LNCAP (cell line): ENCODE data around the gene P2RY4.

Experiments
- TF ChIP-seq, protein P1 (sequence below): fragments of 450-650 bp; IDR thresholded peaks from 2 replicates; pipeline ENCODE4 v1.5.1; 2017; ENCODE audit warnings: mild to moderate bottlenecking

The P2RY4 gene

DNA sequence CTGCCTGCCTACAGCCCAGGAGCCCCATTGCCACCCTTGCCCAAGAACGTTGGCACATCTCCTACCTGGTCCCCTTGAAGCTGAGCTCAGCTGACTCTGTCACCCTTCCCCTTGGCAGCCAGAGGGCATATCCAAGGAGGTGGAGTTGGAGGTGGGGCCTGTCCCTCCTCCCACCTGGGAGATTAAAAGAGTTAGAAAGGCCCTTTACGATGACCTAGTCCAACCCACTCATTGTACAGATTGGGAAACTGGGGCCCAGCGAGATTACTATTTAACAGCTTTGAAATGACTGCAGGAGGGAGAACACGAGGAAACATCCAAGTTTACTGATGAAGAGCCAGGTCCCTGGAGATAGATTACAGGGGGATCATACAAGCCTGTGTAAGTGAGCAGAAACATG is at the start of gene P2RY4:
Gene P2RY4, minus strand, starts transcription at position 101 of the 400 bp plus-strand sequence. CDS start 580 bp downstream, outside the sequence.
- TF ChIP-seq, protein P1, sequence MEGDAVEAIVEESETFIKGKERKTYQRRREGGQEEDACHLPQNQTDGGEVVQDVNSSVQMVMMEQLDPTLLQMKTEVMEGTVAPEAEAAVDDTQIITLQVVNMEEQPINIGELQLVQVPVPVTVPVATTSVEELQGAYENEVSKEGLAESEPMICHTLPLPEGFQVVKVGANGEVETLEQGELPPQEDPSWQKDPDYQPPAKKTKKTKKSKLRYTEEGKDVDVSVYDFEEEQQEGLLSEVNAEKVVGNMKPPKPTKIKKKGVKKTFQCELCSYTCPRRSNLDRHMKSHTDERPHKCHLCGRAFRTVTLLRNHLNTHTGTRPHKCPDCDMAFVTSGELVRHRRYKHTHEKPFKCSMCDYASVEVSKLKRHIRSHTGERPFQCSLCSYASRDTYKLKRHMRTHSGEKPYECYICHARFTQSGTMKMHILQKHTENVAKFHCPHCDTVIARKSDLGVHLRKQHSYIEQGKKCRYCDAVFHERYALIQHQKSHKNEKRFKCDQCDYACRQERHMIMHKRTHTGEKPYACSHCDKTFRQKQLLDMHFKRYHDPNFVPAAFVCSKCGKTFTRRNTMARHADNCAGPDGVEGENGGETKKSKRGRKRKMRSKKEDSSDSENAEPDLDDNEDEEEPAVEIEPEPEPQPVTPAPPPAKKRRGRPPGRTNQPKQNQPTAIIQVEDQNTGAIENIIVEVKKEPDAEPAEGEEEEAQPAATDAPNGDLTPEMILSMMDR, result no peak

DNA sequence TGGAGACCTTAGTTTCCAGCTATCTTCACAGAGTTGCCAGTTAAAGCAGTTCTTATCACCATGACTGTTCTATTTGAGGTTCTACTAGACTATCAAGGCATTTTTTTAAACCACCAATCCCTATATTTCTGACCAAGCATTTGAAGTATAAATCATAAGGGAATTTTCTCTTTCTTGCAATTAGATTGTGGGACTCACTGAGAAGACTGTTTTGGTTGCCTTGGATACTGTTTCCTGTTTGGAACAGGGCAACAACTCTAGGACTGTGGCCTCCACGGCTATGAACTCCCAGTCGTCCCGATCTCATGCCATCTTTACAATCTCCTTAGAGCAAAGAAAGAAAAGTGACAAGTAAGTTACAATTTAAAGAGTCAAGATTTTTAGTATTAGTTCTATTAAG is 41.7 kb upstream of the P2RY4 start:
- TF ChIP-seq, protein P1, result no peak

DNA sequence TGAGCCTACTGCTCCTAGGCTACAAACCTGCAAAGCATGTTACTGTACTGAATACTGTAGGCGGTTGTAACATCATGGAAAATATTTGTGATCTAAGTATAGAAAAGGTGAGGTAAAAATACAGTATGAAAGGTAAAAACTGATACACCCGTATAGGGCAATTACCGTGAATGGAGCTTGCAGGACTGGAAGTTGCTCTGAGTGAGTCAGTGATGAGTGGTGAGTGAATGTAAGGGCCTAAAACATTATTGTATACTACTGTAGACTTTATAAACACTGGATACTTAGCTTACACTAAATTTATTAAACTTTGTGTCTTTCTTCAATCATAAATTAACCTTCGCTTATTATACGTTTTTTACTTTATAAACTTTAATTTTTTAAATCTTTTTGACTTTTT is 33.6 kb upstream of the P2RY4 start:
- TF ChIP-seq, protein P1, result no peak

DNA sequence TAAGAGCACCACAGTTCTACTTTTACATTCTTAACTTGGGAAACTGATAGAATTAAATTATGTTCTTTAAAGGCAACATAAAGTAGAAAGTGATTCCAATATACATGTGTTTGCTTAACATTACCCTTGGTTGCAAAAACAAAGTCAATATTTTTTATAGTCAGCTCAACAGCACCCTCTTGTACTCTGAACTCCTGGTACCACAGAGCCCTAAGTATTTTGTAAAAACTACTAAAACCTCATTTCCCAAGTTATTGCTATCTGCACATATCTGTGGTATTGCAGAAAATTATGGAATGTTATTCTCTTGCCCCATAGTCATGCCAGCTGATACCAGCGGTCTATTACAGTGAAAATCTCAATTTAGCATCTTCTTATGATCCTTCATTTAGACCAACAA is 32.8 kb upstream of the P2RY4 start:
- TF ChIP-seq, protein P1, result no peak

DNA sequence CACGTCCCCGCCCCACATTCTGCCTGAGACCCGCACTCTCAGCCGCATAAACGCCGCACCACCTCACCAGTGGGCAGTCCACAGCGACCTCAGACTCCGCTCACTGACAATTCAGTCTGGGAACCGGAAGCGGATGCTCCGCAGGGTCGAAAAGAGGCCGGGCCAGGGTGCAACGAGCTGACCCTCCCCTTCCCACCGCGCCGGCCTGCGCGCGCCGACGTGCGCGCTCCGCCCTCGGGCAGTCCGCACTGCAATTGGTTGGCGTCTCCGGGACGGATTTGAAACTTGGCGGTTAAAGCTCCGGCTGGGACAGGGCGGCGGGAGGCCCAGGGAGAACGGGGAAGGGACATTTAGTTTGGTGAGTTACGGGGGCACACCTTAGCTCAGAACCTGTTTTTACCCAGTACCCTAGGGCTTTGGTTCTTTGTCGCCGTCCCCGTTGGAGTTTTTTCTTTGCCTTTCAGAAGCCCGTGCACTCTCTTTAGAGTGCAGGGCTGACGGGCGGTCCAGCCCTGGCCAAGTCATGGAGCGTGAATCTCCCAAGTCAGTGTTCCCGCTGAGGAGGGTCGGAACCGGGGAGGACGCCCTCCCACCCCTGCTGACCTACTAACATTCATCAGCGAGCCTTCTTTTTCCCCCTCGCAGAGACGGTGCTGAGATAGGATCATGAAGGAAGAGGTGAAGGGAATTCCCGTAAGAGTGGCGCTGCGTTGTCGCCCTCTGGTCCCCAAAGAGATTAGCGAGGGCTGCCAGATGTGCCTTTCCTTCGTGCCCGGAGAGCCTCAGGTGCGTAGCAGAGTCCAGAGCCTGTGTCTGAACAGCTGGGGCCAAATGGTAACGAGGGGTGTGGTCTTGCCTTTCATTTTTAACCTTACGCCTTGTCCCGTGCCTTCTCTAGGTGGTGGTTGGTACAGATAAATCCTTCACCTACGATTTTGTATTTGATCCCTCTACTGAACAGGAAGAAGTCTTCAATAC is 30.1 kb upstream of the P2RY4 start, which contains the start of the genes KIF4A and PDZD11:
Gene KIF4A, plus strand, starts transcription at position 312 of the 978 bp plus-strand sequence. Its CDS starts 355 bp downstream, at position 667.
Gene PDZD11, minus strand, starts transcription at position 135 of the 978 bp plus-strand sequence. CDS start 586 bp downstream, outside the sequence.
- TF ChIP-seq, protein P1, result no peak

DNA sequence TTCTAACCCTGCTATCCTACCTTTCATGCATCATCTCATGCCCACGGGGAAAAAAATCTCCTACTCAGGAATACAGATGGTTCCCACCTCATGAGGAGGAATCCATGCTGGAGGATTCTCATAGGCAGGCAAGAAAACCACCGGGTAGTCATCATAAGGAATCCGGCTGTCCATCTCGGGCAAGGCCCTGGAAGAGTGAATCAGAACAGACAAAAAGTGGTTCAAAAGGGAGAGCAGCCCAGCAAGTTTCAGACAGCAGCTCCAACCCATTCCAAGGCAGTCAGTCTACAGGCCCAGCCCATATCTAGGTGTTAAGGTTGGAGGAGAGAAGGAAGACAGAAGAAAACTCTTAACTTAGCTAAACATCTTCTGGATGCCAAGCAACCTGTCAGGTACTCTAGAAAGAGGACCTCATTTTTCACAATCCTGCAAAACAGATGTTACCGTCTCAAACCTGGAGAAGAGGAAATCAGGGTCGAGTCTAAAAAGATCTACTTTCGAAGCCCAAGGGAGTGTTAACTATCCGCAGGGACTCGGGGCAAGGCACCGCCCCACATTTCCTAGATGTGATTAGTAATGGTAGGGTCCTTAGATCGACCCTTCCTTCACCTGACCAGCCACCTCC is 29.3 kb upstream of the P2RY4 start:
- TF ChIP-seq, protein P1, result no peak

DNA sequence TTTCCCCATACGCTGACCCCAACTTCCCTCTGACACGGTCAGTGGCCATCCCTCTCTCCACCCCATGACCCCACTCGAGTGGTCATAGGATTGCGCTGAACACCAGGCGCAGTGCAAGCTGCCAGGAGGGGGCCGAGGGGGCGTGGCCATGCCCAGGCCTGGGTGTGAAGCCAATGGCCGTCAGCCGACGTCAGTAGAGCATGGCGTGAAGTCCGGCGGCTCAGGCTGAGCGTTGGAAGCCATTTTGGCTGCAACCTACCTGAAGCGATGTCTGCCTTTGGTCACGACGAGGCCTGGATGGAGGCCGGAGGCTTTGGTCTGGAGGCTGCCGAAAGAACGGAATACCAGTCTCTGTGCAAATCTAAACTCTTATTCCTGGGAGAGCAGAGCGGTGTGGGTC is 21.9 kb upstream of the P2RY4 start, which contains the start of gene RAB41:
Gene RAB41, plus strand, starts transcription at position 222 of the 400 bp plus-strand sequence. Its CDS starts 46 bp downstream, at position 268.
- TF ChIP-seq, protein P1, result no peak
